ENCODE data around the gene UTY.

DNA sequence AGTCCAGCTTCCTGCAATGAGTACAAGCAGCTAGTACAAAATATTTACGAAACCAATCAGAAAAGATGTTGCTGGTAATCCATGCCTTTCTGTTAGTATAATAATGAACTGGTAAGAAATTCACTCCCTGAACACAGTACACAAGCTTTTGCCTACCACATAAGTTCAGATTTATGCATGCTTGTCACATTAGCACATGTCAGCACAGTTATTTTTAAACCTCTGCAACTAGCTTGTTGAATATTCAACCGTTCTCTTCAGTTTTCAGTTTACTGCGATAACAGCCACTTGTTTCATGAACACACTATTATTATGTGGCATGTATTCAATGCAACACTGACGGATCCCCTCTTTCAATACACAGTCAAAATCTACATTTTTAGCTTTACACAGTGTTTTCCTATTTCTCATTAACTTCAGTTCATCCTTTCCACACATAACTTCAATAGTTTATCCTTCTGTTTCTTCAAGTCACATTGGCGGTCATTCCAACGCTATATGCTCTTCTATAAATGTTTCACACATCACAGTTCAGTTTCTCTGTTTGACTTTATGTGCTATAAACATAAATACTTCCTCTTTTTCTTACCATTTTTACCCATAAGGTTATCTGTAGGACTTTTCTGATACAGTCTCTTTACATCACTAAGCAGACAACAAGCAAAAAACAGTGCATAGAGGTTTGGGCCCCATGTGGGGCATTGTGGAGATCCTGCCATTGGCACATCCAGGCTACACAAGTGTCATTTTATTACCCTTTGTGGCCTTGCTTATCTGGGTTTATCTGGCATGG, 62.8 kb downstream of the UTY start:
- TF ChIP-seq, protein P1, sequence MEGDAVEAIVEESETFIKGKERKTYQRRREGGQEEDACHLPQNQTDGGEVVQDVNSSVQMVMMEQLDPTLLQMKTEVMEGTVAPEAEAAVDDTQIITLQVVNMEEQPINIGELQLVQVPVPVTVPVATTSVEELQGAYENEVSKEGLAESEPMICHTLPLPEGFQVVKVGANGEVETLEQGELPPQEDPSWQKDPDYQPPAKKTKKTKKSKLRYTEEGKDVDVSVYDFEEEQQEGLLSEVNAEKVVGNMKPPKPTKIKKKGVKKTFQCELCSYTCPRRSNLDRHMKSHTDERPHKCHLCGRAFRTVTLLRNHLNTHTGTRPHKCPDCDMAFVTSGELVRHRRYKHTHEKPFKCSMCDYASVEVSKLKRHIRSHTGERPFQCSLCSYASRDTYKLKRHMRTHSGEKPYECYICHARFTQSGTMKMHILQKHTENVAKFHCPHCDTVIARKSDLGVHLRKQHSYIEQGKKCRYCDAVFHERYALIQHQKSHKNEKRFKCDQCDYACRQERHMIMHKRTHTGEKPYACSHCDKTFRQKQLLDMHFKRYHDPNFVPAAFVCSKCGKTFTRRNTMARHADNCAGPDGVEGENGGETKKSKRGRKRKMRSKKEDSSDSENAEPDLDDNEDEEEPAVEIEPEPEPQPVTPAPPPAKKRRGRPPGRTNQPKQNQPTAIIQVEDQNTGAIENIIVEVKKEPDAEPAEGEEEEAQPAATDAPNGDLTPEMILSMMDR (IDR thresholded peaks at IDR 0.05), result no peak
- no peak for TF ChIP-seq POLR2AphosphoS5 (IDR thresholded peaks at IDR 0.05)
- TF ChIP-seq POLR2A (IDR thresholded peaks at IDR 0.05), result no peak
- no peak for TF ChIP-seq EP300 (IDR thresholded peaks at IDR 0.05)
